IPS-20b (cell line): ENCODE results near the gene CLTB.

ENCODE experiments used
- H3K27ac ChIP-seq: one replicate; pipeline ENCODE4 v1.5.1; 2013; ENCODE audit warnings: low read length
- H3K27me3 ChIP-seq: 2 replicates; pipeline ENCODE4 v1.6.1; 2013; ENCODE audit warnings: mild to moderate bottlenecking, low read length, inconsistent platforms; ENCODE audit not compliant: insufficient read depth
- H3K36me3 ChIP-seq: 2 replicates; pipeline ENCODE4 v1.6.1; 2013; ENCODE audit warnings: low read depth, mild to moderate bottlenecking, inconsistent platforms, low read length, moderate library complexity; ENCODE audit not compliant: insufficient read depth
- H3K4me1 ChIP-seq: 2 replicates; pipeline ENCODE4 v1.6.1; 2013; ENCODE audit warnings: mild to moderate bottlenecking, control low read depth, inconsistent platforms, low read length, moderate library complexity; ENCODE audit not compliant: insufficient read depth
- H3K4me3 ChIP-seq: 2 replicates; pipeline ENCODE4 v1.5.1; 2013; ENCODE audit warnings: mild to moderate bottlenecking, low read length, inconsistent platforms
- H3K9ac ChIP-seq: 2 replicates; pipeline ENCODE4 v1.6.1; 2013; ENCODE audit warnings: low read depth, mild to moderate bottlenecking, inconsistent platforms, low read length, moderate library complexity
- H3K9me3 ChIP-seq: 2 replicates; pipeline ENCODE4 v1.6.1; 2013; ENCODE audit warnings: mild to moderate bottlenecking, low read depth, low read length, inconsistent platforms; ENCODE audit not compliant: insufficient read depth

Gene CLTB

DNA sequence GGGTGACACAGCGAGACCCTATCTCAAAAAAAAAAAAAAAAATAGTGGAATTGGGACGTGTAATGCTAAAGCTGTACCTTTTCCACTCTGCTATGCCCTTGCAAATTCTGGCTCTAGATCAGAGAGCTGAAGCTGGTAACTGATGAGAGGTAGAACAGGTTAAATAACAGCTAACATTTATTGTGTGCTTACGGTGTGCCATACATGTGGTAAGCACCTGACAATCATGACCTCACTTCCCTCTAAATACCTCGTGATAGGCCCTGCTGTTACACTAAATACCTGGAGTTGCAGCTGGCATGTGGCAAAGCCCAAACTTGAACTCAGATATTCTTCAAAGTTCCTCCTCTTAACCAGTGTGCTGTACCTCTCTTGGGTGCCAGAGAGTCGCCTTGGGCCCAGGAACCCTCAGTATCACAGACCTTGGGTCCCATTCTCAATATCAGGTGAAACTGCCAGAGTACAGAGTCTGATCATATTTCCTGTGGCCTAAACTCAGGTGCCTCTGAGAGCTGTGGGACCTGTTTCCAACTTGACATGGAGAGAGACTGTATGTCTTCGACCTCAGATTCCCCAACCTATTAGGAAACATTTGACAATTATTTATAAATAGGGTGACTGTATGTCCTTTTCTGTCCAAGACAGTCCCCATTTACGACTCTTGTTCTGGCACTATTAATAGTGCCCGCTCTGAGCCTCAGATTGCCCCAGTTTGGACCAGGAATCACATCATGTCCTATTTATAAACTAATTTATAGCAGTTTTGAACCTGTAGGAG lies 46.2 kb downstream of the CLTB start:
- Histone ChIP-seq H3K4me1 (no peaks in the 10 kb centered on the region), H3K9me3 (no peaks in the 10 kb centered on the region), H3K4me3 (no peak overlapping the region), H3K36me3 (peaks cover 8% of the 10 kb centered on the region; the same call in 1 of the 2 replicates), H3K27me3 (peaks cover 31% of the 10 kb centered on the region), H3K9ac (no peak overlapping the region), H3K27ac (no peak overlapping the region)

DNA sequence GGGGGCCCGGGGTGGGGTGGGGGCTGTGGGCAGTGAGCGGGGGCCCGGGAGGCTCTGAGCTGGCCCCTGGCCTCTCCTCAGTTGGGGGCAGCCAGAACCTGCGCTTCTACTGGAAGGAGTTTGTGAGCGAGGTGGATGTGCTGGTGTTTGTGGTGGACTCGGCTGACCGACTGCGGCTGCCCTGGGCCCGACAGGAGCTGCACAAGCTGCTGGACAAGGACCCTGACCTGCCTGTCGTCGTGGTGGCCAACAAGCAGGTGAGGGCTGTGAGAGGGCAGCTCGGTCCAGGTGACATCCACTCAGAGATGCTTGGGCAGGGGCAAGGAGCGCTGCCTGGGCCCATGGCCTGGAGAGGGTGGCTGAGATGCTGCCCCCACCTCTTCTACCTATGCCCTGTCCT lies 47.6 kb downstream of the CLTB start:
- Histone ChIP-seq H3K9me3 (no peaks in the 10 kb centered on the region), H3K4me1 (no peaks in the 10 kb centered on the region), H3K4me3 (no peak overlapping the region)

DNA sequence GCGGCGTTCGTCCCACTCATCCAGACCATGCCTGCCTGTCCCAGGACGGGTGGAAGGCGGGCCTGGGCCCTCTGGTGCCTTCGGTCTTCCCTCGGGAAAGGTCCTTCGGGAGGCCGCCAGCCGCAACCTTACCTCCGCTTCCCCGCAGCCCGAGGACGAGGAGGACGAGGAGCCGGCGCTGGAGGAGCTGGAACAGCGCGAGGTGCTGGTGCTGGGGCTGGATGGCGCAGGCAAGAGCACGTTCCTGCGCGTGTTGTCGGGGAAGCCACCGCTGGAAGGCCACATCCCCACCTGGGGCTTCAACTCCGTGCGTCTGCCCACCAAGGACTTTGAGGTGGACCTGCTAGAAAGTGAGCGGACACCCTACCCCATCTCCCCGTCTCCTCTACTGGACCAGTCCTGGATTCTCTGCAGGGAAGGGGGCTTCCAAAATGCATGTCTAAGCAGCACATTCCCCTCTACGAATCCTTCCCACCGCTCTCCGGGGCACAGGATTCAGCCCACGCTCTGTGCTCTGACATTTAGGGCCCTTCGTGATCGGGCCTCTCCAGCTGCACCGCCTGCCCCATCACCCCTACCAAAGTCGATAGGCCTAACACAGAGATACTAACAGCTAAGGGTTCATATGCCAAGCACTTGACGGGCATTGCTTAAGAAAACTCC lies 50.0 kb downstream of the CLTB start:
- no peaks in the 10 kb centered on the region for H3K4me1 ChIP-seq
- H3K4me3 ChIP-seq, result peak overlapping the region; percentile 74
- no peaks in the 10 kb centered on the region for H3K36me3 ChIP-seq
- no peak overlapping the region for H3K27ac ChIP-seq
- H3K9me3 ChIP-seq, result no peaks in the 10 kb centered on the region
- peaks cover 65% of the 10 kb centered on the region for H3K27me3 ChIP-seq
- peak overlapping the region; percentile 43 for H3K9ac ChIP-seq

More for the DNA sequence above, 47.6 kb downstream of the CLTB start:
- peaks cover 45% of the 10 kb centered on the region for H3K27me3 ChIP-seq
- H3K27ac ChIP-seq, result no peak overlapping the region
- no peak overlapping the region for H3K9ac ChIP-seq
- H3K36me3 ChIP-seq, result peaks cover 8% of the 10 kb centered on the region; the same call in 1 of the 2 replicates

DNA sequence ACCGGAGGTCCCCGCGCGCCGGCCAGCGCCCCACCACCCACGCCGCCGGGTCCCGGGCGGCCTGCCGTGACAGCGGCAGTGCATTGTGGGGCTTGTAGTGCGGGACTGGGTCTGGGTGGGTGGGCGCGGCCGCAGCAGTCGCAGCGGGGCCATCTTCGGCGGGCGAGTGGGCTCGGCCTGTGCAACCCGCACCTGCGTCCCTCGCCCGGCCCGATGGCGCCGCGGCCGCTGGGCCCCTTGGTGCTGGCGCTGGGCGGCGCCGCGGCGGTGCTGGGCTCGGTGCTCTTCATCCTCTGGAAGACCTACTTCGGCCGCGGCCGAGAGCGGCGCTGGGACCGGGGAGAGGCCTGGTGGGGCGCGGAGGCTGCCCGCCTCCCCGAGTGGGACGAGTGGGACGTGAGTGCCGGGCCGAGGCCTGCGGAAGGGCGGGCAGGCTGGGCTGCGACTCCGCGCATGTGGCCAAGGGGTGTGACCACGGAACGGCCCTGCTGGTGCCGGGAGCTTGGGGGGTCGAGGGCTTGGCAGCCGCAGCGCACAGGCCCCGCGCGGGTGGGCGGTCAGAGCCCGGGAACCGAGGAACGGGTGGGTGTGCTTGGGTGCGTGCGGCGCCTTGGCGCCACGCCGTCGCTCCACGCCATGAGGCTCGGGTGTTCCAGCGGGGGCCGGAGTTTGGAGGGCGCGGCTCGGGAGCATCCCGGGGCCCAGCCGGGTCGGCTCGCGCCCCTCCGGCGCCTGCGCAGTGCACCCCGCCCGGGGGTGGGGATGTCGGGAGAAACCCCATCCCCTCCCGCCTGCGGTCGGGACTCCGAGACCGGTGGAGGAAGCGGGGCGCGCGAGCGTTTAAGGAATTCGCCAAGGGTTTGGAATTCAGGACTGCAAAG lies 50.7 kb downstream of the CLTB start, which contains the start of gene ARL10:
ARL10 (plus strand) TSS at position 137 of the 881 bp plus-strand sequence; CDS start at position 214, 77 bp downstream.
- Histone ChIP-seq H3K9me3 (no peaks in the 10 kb centered on the region), H3K27me3 (peaks cover 65% of the 10 kb centered on the region), H3K9ac (peak within 1 kb of the TSS; percentile 43), H3K4me3 (peak within 1 kb of the TSS; percentile 74), H3K27ac (no peak within 1 kb of the TSS), H3K36me3 (no peaks in the 10 kb centered on the region), H3K4me1 (no peaks in the 10 kb centered on the region)

DNA sequence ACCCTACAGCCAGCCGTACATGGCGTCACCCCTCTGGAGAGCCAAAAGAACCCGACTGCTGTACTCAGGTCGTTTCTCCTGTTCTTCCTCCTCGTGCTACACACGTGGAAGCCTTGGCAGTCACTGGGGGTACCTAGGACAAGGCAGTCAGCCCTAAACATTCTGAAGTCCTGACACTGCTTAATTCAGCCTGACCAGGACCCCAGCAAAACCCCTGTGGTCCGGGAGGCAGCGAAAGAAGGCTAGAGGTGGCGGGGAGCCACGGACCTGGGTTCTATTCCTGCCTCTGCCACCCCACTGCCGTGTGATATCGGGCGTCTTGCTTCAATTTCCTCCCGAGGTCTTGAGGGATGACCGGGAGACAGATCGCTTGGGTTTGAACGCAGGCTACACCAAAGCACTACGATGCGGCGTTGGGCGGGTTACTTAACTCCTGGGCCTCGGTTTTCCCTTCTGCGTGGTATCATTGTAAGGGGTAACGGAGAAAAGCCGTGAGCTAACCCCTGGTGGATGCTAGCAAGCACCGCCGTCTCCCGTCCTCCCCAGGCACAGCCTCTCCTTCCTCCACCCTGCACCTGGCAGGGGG lies 51.5 kb downstream of the CLTB start:
- no peak overlapping the region for H3K27ac ChIP-seq
- H3K9ac ChIP-seq, result no peak overlapping the region
- H3K4me1 ChIP-seq, result 0 out of 2 replicates have a peak, but pooled peaks cover under 1% of the 10 kb centered on the region
- peaks cover 65% of the 10 kb centered on the region for H3K27me3 ChIP-seq
- peak overlapping the region; percentile 74 for H3K4me3 ChIP-seq
- H3K36me3 ChIP-seq, result no peaks in the 10 kb centered on the region
- no peaks in the 10 kb centered on the region for H3K9me3 ChIP-seq

DNA sequence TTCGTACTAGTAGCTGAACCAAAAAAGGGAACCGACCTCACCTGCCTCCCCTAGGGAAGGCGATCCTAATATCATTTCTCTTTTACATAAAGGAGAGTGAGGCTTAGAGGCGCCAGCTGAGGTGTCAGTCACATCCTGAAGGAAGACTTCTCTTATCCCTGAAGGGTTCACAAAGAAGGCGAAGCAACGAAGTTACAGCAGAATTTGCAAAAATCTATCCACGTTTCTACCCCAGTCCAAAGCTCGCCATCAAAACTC lies 54.2 kb downstream of the CLTB start:
- Histone ChIP-seq H3K27ac (no peak overlapping the region), H3K9ac (peak overlapping the region; percentile 94; the same call in 1 of the 2 replicates), H3K4me1 (0 out of 2 replicates have a peak, but pooled peaks cover 5% of the 10 kb centered on the region), H3K9me3 (no peaks in the 10 kb centered on the region), H3K27me3 (peaks cover 55% of the 10 kb centered on the region), H3K36me3 (peaks cover 19% of the 10 kb centered on the region; the same call in 1 of the 2 replicates), H3K4me3 (peak overlapping the region; percentile 92)

DNA sequence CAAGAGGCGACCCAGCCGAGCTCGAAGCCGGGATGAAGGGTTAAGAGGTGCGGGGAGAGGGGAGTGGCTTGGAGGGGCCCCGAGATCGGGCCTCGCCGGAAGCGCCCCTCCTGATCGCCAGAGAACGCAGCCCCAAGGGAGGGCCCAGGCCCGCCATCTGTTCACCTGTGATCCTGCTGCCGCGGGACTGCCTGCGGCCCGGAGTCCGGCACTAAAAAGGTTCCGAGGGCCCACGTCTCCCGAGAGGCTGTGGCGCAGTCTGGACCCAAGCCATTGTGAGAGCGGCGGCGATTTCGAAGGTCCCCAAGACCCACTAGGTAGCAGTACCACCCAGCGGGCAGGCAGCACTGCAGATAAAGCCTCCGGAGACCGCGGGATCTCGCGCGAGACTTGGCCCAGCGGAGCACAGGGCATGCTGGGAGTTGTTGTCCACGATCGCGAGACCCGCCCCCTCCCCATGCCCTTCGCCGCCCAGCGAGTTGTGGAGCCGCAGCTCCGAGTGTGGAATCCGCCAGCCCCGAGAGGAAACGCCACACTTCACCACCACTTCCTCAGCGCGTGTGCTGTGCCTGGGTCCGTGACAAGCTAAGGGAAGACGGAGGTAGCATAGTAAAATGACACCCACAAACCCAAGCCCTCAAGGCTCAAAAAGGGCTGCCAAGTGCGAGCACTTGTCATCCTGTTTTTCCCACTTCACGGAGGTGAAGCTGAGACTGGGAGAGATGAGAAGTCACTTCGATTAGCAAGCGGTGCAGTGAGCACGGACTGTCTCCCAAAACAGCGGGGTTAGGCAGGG lies 54.7 kb downstream of the CLTB start, which contains the start of gene KIAA1191:
KIAA1191 (minus strand) TSS at position 328 of the 796 bp plus-strand sequence. CDS start 2,256 bp downstream, outside the sequence.
- peaks cover 22% of the 10 kb centered on the region for H3K36me3 ChIP-seq
- peak within 1 kb of the TSS; percentile 57 for H3K27ac ChIP-seq
- peaks cover 50% of the 10 kb centered on the region for H3K27me3 ChIP-seq
- peak within 1 kb of the TSS; percentile 94 for H3K9ac ChIP-seq
- H3K4me3 ChIP-seq, result peak within 1 kb of the TSS; percentile 92
- H3K9me3 ChIP-seq, result no peaks in the 10 kb centered on the region
- 0 out of 2 replicates have a peak, but pooled peaks cover 5% of the 10 kb centered on the region for H3K4me1 ChIP-seq

DNA sequence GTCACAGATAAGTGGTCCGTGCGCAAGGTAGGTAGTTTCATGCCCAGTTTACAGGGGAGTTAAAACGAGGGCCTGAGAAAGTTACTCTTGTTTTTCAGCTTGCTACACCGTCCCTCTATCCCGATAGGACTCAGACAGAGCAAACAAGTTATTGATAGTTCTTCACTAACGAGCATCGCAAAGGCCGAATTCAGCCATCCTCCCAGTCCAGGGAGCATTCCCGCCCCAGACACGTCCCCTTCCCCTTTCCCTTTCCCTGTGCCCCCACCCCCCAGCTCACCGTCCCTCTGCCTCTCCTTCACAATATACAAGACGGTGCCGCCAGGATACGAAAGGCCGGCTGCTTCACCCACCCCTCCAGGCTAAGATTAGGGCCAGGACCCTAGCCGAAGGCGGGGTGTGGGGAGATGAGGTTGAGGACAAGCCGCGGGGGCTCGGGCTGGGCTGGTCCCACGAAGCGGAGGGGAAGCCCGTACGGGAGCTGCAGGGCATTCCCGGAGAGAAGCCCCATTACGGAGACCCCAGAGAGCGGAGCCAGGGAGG lies 55.4 kb downstream of the CLTB start:
- H3K36me3 ChIP-seq, result peaks cover 28% of the 10 kb centered on the region
- 0 out of 2 replicates have a peak, but pooled peaks cover 5% of the 10 kb centered on the region for H3K4me1 ChIP-seq
- H3K27me3 ChIP-seq, result peaks cover 43% of the 10 kb centered on the region
- H3K9me3 ChIP-seq, result no peaks in the 10 kb centered on the region
- H3K27ac ChIP-seq, result peak overlapping the region; percentile 57
- H3K9ac ChIP-seq, result peak overlapping the region; percentile 94
- peak overlapping the region; percentile 92 for H3K4me3 ChIP-seq

DNA sequence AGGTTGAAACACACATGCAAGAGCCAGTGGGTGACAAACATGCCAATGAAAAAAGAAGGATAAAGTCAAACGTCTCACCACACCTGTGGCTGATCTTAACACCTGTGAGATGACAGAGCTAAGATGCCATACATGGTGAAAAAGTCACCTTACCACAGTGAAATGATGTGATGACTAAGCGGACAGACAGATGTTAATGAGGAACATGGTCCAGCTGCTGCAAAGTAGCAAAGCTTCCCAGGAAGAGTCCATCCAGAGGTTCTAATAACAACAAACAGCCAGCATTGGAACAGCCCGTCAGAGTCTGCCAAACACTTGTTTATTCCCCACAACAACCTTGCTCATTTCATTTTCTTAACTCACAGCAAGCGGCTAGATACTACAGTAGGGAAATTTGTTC lies 56.7 kb downstream of the CLTB start:
- Histone ChIP-seq H3K9ac (no peak overlapping the region), H3K36me3 (peaks cover 37% of the 10 kb centered on the region)

DNA sequence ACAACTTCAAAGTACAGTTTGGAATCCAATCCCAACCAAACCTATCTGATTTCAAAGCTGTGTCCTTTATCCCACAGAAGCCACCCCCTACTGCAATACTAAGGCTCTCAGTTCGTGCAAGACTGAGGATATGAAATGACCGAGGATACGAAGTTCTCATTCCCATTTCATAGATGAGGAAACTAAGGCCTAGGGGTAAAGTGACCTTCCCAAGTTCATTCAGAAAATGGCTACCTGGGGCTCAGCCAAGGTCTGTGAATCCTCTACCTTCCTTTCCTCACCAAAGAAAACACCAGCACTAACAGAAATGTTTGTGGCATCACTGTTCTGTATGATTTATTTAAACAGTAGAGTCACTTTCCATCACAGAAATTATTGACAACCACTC lies 60.2 kb downstream of the CLTB start:
- no peaks in the 10 kb centered on the region for H3K9me3 ChIP-seq
- H3K4me3 ChIP-seq, result no peak overlapping the region
- no peaks in the 10 kb centered on the region for H3K27me3 ChIP-seq
- H3K4me1 ChIP-seq, result 0 out of 2 replicates have a peak, but pooled peaks cover 5% of the 10 kb centered on the region
- peaks cover 72% of the 10 kb centered on the region for H3K36me3 ChIP-seq
- no peak overlapping the region for H3K27ac ChIP-seq
- no peak overlapping the region for H3K9ac ChIP-seq

More for the DNA sequence above, 56.7 kb downstream of the CLTB start:
- no peaks in the 10 kb centered on the region for H3K9me3 ChIP-seq
- H3K4me1 ChIP-seq, result 0 out of 2 replicates have a peak, but pooled peaks cover 5% of the 10 kb centered on the region
- peak overlapping the region; percentile 41 for H3K4me3 ChIP-seq
- no peak overlapping the region for H3K27ac ChIP-seq
- peaks cover 30% of the 10 kb centered on the region for H3K27me3 ChIP-seq
